Adrenal gland (tissue), 5 donors: ENCODE data around the gene KRCC1.

Source experiments
- CTCF ChIP-seq, 6 experiments: fragments of 450-650 bp in 4 of 6; fragments of 200-600 bp in 2 of 6; sonication (generic) in 1 of 6; IDR thresholded peaks; 1 replicate in 5 of 6; 2 replicates in 1 of 6; pipeline versions ENCODE4 v1.5.1 to v1.8.0; 2016 to 2021; ENCODE audit warnings: antibody characterized with exemption in 6 of 6, mild to moderate bottlenecking in 2 of 6, moderate library complexity in 1 of 6
- POLR2A ChIP-seq, 2 donors: fragments of 450-650 bp; IDR thresholded peaks; one replicate each; pipeline ENCODE4 v1.6.1; 2017; ENCODE audit warnings: antibody characterized with exemption in 2 of 2, mild to moderate bottlenecking in 2 of 2, moderate library complexity in 1 of 2
- donor health status: DM: no; HTN: no; CAD: no.

- TF ChIP-seq CTCF (IDR thresholded peaks at IDR 0.05) (no peak), POLR2A (IDR thresholded peaks at IDR 0.05) (no peak)
Observed at GRCh38 chr2:88091943-88092342, 36.4 kb upstream of the KRCC1 start.
